Measurements from ENCODE around the gene ZBTB45. TPM values are rescaled to one million over a fixed set of nuclear protein-coding genes. Genes with fewer than 3 reads are reported as not detected.

The ZBTB45 gene
- total RNA-seq, 1 donor from 2014 or later: 20.2 TPM

DNA sequence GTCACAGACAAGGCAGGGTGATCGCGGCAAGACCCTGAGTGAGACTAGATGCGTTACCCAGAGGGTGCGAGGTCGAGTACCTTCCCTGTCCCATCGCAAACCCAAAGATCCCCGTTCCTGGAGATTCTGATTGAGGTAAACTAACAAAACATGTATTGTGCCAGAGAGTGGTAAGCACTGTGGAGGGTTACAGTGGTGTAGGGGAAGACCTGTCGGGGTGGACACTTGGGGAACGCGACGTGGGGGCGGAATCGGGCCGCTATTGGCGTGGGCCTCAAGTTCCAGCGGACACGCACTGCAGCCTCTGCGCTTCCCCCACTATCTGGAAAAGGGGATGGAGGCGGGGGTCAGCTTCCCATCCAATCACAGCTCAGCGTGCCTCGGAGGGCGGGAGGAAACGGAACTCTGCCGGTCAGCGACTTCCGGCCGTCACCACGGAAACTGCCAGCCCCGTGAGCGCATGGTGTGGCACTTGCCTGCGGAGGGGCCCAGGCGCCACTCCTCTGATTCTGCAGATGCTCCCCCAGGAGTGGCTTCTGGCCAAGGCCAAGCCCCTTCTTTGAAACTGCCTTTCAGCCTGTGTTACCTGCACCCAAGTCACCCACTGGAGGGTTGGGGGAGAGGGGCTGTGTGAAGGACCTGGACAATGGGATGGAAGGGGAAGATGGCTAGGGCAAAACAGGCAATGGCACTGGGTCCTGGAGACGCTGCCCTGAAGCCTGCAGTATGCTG, 39.8 kb upstream of the ZBTB45 start:
- TF ChIP-seq, protein P1, sequence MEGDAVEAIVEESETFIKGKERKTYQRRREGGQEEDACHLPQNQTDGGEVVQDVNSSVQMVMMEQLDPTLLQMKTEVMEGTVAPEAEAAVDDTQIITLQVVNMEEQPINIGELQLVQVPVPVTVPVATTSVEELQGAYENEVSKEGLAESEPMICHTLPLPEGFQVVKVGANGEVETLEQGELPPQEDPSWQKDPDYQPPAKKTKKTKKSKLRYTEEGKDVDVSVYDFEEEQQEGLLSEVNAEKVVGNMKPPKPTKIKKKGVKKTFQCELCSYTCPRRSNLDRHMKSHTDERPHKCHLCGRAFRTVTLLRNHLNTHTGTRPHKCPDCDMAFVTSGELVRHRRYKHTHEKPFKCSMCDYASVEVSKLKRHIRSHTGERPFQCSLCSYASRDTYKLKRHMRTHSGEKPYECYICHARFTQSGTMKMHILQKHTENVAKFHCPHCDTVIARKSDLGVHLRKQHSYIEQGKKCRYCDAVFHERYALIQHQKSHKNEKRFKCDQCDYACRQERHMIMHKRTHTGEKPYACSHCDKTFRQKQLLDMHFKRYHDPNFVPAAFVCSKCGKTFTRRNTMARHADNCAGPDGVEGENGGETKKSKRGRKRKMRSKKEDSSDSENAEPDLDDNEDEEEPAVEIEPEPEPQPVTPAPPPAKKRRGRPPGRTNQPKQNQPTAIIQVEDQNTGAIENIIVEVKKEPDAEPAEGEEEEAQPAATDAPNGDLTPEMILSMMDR (conservative IDR thresholded peaks at IDR 0.05): no peak
- peak; percentile 88 for DNase-seq (ENCODE audit: extremely low spot score, unreplicated experiment)
- Mint-ChIP-seq H3K27me3 (no peaks in the 10 kb centered on the region), H3K27ac (peak overlapping the region; percentile 100), H3K36me3 (peaks cover 7% of the 10 kb centered on the region), H3K4me1 (ENCODE audit: unreplicated experiment) (peaks cover 6% of the 10 kb centered on the region), H3K4me3 (peak overlapping the region; percentile 99), H3K9me3 (no peaks in the 10 kb centered on the region)

DNA sequence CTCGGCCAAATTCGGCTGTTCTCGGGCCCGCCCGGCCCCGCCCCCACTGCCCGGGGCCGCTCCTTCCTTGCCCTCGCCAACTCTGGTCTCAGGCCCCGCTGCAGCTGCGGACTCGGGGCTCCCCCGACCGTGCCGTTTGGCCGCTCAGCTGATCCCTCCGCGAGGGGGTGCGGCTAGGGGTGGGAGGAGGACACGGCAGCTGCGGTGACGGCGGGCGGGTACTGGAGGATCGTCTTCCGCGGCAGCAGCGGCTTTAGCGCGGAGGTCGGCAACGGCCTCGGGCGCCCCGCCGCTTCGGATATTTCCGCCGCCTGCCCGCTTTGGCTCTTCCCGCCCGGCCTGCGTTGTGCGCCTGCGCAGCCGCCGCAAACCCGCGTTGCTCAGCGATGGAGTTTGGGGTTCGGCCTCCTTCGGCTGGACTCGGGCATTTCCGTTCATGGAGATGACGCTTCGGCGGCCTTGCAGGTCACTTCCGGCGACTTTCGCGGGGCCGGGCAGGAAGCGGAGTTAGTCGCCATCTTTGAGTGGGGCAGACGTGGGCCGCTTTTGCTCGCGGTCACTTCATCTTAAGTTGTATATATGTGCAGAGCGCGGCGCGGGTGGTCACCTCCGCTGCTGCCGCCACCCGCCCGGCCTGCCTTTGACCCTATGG, 39.1 kb upstream of the ZBTB45 start:
- peak; percentile 100 for DNase-seq (ENCODE audit: extremely low spot score, unreplicated experiment)
- Mint-ChIP-seq H3K4me3 (peak overlapping the region; percentile 99), H3K4me1 (ENCODE audit: unreplicated experiment) (peaks cover 12% of the 10 kb centered on the region), H3K36me3 (peaks cover 7% of the 10 kb centered on the region), H3K9me3 (no peaks in the 10 kb centered on the region), H3K27ac (peak overlapping the region; percentile 100), H3K27me3 (no peaks in the 10 kb centered on the region)
- TF ChIP-seq, protein P1 (conservative IDR thresholded peaks at IDR 0.05): no peak

DNA sequence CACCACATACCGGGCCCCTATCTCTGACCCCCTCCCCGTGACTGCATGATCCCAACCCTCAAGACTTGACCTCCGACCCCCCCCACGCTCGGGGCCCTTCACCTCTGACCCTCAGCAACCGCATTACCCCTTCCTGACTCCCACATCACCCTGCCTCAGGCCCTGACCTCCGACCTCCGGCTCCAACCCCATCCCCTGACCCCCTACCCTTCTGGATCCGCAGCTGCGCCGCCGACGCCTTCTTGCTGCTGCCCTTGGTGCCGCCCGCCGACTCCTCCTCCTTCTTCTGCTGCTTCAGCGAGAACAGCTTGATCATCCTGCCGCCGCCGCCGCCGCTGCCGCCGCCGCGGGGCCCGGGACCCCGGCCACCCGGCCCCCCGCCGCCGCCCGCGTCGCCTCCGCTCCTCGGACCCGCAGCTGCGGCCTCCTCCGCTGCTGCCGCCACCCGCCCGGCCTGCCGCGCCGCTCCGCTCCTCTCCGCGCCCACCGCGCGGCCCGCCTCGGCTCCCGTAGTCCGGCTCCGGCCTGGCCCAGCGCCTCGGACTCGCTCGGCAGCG, 38.5 kb upstream of the ZBTB45 start, which contains the start of gene UBE2M:
TSS of gene UBE2M (minus strand) at position 546 of the 557 bp plus-strand sequence. CDS start at position 316, 230 bp downstream.
- Mint-ChIP-seq H3K36me3 (peaks cover 11% of the 10 kb centered on the region), H3K9me3 (no peaks in the 10 kb centered on the region), H3K27ac (peak within 1 kb of the TSS; percentile 100), H3K27me3 (no peaks in the 10 kb centered on the region), H3K4me1 (ENCODE audit: unreplicated experiment) (peaks cover 16% of the 10 kb centered on the region), H3K4me3 (peak within 1 kb of the TSS; percentile 99)
- DNase-seq (ENCODE audit: extremely low spot score, unreplicated experiment): no peak
- TF ChIP-seq, protein P1 (conservative IDR thresholded peaks at IDR 0.05): no peak

DNA sequence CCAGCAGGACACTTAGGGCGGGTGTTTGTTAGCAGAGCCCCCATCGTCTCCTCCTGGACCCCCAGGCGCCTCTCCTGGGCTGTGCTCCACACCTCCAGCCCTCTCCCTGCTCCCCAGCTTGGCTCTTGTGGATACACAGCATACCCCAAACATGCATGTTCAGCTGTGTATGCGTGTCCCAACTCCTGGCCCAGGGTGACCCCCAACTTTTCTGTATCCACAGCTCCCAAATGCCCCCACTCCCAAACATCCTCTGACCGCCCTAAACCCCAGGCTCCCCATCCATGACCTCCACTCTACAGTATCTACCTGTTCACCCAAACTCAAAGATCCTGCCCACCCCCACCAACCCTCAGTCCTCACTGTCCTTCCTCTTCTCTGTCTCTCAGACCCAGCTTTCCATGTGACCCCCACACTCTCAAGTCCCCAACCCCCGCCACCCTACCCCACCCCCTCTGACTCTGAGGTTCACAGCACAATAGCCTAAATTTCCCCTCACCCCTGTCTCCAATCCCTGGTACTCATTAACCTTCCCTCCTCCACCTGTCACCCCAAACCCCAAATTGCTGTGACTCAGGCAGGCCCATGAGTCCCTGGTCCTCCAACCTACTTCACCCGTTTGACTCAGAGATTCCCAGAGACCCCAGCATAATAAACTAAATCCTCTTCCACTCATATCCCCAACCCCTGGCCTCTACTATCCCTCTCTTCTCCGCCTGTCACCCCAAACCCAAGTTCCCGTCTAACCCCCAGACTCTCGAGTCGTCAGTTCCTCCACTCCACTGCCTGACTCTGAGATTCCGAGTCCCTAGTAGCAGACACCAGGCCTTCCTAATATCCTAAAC, 37.8 kb upstream of the ZBTB45 start:
- no peak for DNase-seq (ENCODE audit: extremely low spot score, unreplicated experiment)
- TF ChIP-seq, protein P1 (conservative IDR thresholded peaks at IDR 0.05): no peak
- Mint-ChIP-seq H3K36me3 (peaks cover 16% of the 10 kb centered on the region), H3K4me3 (peak overlapping the region; percentile 99), H3K27me3 (no peaks in the 10 kb centered on the region), H3K9me3 (no peaks in the 10 kb centered on the region), H3K4me1 (ENCODE audit: unreplicated experiment) (peaks cover 20% of the 10 kb centered on the region), H3K27ac (peak overlapping the region; percentile 100)

DNA sequence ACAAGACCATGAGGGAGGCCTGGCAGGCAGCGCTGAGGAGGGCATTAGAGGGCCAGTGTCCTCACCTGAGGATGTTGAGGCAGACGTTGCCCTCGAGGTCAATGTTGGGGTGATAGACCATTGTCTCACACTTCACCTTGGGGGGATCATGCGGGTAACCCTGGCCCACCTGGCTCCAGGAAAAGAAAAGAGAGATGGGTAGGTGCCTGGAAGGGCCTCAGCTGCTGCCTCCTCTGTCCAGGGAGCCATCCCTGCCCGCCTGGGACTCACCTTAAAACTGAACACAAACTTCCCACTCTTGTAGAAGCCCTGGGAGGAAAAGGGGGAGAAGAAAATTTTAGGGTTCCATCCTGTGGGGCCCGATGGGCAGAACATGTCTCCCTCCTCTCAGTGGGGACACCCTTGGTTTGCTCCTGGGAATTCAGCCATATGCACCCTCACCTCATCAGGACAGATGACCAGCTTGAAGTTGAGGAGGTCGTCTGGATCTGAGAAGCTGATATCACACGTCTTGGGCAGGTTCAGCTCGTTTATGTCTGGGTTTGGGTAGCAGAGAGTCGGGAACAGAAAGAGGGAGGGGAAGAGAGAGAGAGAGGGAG, 37.1 kb upstream of the ZBTB45 start:
- TF ChIP-seq, protein P1 (conservative IDR thresholded peaks at IDR 0.05): no peak
- Mint-ChIP-seq H3K4me3 (peak overlapping the region; percentile 99), H3K27ac (peak overlapping the region; percentile 100), H3K9me3 (no peaks in the 10 kb centered on the region), H3K36me3 (peaks cover 20% of the 10 kb centered on the region), H3K27me3 (no peaks in the 10 kb centered on the region), H3K4me1 (ENCODE audit: unreplicated experiment) (peaks cover 20% of the 10 kb centered on the region)
- DNase-seq (ENCODE audit: extremely low spot score, unreplicated experiment): no peak

Data from type B pancreatic cell (in vitro differentiated cells).